Fibroblast of lung (primary cell): ENCODE results near the gene DDA1.

Experiments used
- EZH2 ChIP-seq: IDR thresholded peaks from 2 replicates; pipeline ENCODE4 v1.5.1; 2012; ENCODE audit warnings: low read length, control low read depth, mild to moderate bottlenecking; ENCODE audit errors: missing control alignments
- TF ChIP-seq, protein P1 (sequence below), 2 donors: IDR thresholded peaks in 1 of 2; conservative IDR thresholded peaks in 1 of 2; 1 replicate in 1 of 2; 2 replicates in 1 of 2; pipeline ENCODE4 v1.5.1; 2011 to 2012; ENCODE audit warnings: low read length in 2 of 2, control low read depth in 1 of 2, inconsistent platforms in 1 of 2, low read depth in 1 of 2, mild to moderate bottlenecking in 1 of 2

DNA sequence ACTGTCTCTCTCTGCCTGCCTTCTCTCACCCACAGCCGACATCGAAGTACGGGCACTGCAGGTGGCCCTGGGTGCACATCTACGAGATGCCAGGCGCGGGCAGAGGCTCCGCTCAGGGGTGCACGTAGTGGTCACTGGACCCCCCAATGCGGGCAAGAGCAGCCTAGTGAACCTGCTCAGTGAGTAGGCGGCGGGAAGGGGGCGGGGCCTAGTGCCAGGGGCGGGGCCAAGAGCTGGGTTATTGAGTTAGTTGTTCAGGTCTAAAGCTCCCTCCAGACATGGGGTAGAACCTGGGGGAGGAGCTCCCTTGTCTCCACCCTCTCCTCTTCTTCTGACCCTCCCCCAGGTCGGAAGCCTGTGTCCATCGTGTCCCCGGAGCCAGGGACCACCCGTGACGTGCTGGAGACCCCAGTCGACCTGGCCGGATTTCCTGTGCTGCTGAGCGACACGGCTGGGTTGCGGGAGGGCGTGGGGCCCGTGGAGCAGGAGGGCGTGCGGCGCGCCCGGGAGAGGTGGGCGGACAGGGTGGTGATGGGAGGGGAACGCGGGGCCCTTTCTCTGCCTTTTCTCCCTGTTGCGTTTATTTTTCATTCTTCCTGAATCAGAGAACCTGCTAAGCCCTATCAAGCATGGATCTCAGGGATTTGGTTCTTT, 29.9 kb downstream of the DDA1 start:
- TF ChIP-seq, protein P1, sequence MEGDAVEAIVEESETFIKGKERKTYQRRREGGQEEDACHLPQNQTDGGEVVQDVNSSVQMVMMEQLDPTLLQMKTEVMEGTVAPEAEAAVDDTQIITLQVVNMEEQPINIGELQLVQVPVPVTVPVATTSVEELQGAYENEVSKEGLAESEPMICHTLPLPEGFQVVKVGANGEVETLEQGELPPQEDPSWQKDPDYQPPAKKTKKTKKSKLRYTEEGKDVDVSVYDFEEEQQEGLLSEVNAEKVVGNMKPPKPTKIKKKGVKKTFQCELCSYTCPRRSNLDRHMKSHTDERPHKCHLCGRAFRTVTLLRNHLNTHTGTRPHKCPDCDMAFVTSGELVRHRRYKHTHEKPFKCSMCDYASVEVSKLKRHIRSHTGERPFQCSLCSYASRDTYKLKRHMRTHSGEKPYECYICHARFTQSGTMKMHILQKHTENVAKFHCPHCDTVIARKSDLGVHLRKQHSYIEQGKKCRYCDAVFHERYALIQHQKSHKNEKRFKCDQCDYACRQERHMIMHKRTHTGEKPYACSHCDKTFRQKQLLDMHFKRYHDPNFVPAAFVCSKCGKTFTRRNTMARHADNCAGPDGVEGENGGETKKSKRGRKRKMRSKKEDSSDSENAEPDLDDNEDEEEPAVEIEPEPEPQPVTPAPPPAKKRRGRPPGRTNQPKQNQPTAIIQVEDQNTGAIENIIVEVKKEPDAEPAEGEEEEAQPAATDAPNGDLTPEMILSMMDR (conservative IDR thresholded peaks at IDR 0.05 in 1 of 2, IDR thresholded peaks at IDR 0.05 in 1 of 2; ENCODE audit: low read depth in 1 of 2, low read length in 2 of 2) = no peak
- TF ChIP-seq EZH2 = no peak
